Gastroesophageal sphincter (tissue), 3 donors: Measurements from ENCODE around the gene GNG5.

Source experiments
- EP300 ChIP-seq: sonication (generic); formaldehyde crosslinking; IDR thresholded peaks from one replicate; pipeline ENCODE4 v1.6.1; 2017; ENCODE audit warnings: antibody characterized with exemption, mild to moderate bottlenecking
- POLR2AphosphoS5 ChIP-seq: sonication (generic); formaldehyde crosslinking; IDR thresholded peaks from one replicate; pipeline ENCODE4 v1.6.1; 2017; ENCODE audit warnings: antibody characterized with exemption
- TF ChIP-seq, protein P1 (sequence below), 4 experiments: fragments of 200-600 bp in 2 of 4; fragments of 450-650 bp in 2 of 4; sonication (generic) in 1 of 4; IDR thresholded peaks; one replicate each; pipeline ENCODE4 v1.5.1; 2017 to 2019; ENCODE audit warnings: antibody characterized with exemption in 4 of 4, mild to moderate bottlenecking in 2 of 4, moderate library complexity in 2 of 4

DNA sequence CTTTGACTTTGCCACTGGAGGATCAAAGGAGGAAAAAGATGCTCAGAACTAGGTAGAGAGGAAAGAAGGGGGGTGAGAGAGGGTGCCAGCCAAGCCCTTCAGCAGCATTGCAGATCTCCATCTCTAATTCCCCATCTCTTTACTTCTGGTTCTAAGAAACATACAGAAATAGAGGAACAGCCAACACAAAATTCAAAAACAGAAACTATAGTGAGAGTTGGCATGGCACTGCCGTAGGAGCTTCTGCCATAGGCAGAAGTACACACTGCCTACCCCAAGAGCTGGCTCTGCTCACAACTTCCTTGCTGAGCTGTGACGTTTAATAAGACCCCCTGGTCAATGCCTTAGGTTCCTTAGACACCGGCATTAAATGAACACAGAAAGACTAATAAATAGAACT is 53.9 kb downstream of the GNG5 start:
- TF ChIP-seq, protein P1, sequence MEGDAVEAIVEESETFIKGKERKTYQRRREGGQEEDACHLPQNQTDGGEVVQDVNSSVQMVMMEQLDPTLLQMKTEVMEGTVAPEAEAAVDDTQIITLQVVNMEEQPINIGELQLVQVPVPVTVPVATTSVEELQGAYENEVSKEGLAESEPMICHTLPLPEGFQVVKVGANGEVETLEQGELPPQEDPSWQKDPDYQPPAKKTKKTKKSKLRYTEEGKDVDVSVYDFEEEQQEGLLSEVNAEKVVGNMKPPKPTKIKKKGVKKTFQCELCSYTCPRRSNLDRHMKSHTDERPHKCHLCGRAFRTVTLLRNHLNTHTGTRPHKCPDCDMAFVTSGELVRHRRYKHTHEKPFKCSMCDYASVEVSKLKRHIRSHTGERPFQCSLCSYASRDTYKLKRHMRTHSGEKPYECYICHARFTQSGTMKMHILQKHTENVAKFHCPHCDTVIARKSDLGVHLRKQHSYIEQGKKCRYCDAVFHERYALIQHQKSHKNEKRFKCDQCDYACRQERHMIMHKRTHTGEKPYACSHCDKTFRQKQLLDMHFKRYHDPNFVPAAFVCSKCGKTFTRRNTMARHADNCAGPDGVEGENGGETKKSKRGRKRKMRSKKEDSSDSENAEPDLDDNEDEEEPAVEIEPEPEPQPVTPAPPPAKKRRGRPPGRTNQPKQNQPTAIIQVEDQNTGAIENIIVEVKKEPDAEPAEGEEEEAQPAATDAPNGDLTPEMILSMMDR (IDR thresholded peaks at IDR 0.05) = no peak
- TF ChIP-seq POLR2AphosphoS5 = no peak
- no peak for TF ChIP-seq EP300
